A172 (cell line): Measurements from ENCODE around the gene MST1R. TPM values are rescaled to one million over a fixed set of nuclear protein-coding genes. Genes with fewer than 3 reads are reported as not detected.
"Not testable (repeated sequence)": the region's sequence is repeated elsewhere in the genome, so short reads cannot be mapped to it uniquely, and the experiment has no call there.

Experiments
- DNase-seq: peaks from one replicate; pipeline ENCODE4 v3.0.0-alpha.2; 2015; ENCODE audit warnings: low spot score
- total RNA-seq: library from RNA; depleted of rRNA; stranded (reverse); fragments of >200 nt; shearing (Covaris generic); gene quantifications from 2 replicates; pipeline ENCODE4 v1.2.3, GENCODE V29; 2014; rRNA removed

The MST1R gene
- 1.1 and 1.9 TPM in 2 replicates for total RNA-seq

GRCh38 chr3:49903451-49904424 is at the start of gene MST1R:
TSS of gene MST1R (minus strand) at chr3:49903873. CDS start at chr3:49903609, 264 bp downstream.
- no peak for DNase-seq

GRCh38 chr3:49952924-49953323 is 49.3 kb upstream of the MST1R start:
- no peak for DNase-seq

GRCh38 chr3:49942651-49943050 is 39.0 kb upstream of the MST1R start:
- no peak for DNase-seq

GRCh38 chr3:49940667-49941249 is 37.1 kb upstream of the MST1R start:
- no peak for DNase-seq

DNA sequence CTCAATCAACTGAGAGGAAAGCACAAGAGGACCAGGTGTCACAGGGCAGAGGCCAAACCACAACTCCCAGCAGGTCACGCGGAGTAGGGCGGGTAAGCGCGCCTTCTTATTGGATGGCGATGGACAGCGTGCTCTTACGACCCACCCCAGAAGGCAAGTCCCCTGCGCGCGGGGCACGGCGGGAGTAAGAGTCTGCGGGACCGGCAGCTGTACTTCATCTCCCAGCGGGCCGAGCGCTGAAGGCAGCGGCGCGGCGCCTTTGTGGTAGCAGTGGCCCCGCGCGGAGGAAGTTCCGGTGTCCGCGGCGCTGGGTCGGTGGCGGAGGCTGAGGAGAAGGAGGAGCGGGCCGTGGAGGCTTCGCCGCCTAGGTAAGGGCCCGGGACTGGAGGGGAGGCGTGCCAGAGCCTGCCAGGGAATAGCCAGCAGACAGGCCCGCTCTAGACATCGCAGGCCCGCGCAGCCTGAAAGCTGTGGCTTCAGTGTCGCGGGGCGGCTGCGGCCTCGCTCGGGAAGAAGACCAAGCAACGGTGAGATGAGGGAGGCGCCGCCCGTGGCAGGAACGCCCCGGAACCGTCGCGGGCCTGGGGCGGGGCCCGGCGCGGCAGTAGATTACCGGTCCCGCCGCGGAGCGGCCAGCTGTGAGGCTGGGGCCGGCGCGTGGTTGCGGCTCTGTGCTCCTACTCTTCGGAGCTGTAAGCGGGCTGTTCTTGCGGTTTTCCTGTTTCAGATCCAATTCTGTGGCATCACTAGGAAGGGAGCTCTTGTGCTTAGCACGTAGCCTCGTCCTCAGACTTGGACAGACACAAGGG is 36.4 kb upstream of the MST1R start, which contains the start of gene RBM6:
TSS of gene RBM6 (plus strand) at position 293 of the 809 bp plus-strand sequence. CDS start 22,492 bp downstream, outside the sequence.
- DNase-seq = peak; percentile 96

DNA sequence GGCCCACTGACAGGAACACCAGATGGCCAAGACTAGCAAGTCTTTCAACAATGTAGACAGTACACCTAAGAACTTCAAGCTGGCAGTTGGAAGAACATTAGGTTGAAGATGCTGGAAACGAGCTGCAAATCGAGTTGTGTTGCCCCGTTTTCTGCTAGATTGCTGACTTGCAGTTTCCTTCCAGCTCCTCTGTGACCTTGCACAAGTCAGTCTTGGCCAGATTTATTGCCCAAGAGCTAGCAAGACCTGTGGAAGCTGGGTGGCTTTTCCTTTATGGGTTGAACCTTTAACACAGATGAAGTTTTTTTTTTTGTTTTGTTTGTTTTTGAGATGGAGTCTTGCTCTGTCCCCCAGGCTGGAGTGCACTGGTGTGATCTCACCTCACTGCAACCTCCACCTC is 33.4 kb upstream of the MST1R start:
- no peak for DNase-seq

DNA sequence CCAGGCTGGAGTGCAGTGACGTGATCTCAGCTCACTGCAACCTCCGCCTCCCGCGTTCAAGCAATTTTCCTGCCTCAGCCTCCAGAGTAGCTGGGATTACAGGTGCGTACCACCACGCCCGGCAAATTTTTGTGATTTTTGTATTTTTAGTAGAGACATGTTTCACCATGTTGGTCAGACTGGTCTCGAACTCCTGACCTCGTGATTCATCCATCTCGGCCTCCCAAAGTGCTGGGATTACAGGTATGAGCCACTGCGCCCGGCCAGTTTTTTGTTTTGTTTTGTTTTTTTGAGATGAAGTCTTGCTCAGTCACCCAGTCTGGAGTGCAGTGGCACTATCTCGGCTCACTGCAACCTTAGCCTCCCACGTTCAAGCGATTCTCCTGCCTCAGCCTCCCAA is 28.6 kb upstream of the MST1R start:
- not testable (repeated sequence) for DNase-seq

GRCh38 chr3:49930922-49931321 is 27.2 kb upstream of the MST1R start:
- peak; percentile 25 for DNase-seq

DNA sequence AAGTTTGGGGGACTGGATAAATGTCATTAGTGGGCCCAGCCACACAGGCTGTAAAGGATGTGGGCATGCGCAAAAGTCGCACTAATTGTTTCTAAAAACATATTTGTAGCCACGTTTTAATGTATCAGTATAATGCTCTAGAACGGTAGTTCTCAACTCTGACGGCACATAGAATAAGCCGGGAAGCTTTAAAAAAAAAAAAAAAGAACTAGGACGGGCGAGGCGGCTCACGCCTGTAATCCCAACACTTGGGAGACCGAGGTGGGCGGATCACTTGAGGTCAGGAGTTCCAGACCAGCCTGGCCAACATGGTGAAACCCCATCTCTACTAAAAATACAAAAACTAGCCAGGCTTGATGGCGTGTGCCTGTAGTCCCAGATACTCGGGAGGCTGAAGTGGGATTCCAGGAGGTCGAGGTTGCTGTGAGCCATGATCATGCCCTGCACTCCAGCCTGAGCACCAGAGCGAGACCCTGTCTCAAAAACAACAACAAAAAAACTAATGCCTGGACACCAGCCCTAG is 26.6 kb upstream of the MST1R start:
- no peak for DNase-seq

DNA sequence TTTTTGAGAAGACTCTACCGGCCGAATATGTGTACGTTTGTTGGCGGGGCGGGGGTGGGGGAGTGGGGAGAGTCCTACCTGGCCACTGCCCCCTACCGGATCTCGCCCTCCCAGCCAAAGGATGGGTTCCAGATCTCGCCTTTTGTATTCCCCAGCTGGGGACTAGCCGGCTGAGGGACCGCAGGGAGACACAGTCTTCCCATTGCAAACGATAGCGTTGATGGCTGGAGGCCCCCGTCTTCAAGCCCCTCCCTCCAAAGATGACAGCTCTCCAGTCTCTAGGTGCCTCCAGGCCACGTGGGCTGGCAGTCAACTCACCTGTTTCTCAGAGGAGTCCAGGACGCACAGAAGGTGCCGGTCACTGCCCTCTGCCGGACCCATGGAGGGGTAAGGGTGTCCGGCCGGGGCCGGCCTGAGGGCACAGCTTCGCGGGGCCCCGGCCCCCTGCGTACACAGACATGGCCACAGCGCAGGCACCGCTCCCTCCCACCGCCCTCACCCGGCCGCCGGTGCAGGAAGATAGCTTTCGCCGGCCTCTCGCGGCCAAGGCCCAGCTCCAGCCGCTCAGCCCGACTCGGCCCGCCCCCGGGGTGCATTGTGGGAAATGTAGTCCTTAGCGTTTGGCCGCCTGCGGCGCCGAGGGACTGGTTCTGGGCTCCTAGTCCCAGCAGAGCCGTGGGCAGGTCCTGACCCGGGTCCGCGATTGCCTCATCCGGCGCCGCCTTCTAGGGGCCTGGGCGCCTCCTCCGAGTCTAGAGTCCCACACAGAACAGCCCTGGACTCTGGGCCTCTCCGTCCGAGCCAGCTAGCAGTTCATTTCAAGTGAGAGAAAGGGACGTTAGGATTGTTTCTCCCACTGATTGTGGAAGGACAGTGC is 25.9 kb upstream of the MST1R start, which contains the start of gene MON1A:
TSS of gene MON1A (minus strand) at position 521 of the 877 bp plus-strand sequence. CDS start 16,465 bp downstream, outside the sequence.
- peak; percentile 71 for DNase-seq

- no peak for DNase-seq
Measured at GRCh38 chr3:49928481-49929017, 24.9 kb upstream of the MST1R start.

- DNase-seq = no peak
Measured at GRCh38 chr3:49927798-49928197, 24.1 kb upstream of the MST1R start.

GRCh38 chr3:49926117-49926728 is 22.6 kb upstream of the MST1R start:
- DNase-seq = no peak

DNA sequence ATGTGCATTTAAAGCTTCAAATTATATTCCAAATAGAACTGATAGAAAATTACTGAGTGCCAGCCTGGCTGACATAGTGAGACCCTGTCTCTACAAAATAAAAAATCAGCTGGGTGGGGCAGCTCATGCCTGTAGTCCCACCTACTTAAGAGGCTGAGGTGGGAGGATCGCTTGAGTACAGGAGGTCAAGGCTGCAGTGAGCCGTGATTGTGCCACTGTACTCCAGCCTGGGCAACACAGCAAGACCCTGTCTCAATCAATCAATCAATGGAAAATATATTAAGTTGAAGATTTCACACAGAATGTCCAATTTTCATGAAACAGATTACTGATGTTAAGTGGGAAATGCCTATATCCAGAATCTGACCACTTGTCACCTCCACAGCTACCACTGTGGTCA is 21.8 kb upstream of the MST1R start:
- DNase-seq = no peak

GRCh38 chr3:49924683-49925082 is 21.0 kb upstream of the MST1R start:
- DNase-seq = peak; percentile 60

DNA sequence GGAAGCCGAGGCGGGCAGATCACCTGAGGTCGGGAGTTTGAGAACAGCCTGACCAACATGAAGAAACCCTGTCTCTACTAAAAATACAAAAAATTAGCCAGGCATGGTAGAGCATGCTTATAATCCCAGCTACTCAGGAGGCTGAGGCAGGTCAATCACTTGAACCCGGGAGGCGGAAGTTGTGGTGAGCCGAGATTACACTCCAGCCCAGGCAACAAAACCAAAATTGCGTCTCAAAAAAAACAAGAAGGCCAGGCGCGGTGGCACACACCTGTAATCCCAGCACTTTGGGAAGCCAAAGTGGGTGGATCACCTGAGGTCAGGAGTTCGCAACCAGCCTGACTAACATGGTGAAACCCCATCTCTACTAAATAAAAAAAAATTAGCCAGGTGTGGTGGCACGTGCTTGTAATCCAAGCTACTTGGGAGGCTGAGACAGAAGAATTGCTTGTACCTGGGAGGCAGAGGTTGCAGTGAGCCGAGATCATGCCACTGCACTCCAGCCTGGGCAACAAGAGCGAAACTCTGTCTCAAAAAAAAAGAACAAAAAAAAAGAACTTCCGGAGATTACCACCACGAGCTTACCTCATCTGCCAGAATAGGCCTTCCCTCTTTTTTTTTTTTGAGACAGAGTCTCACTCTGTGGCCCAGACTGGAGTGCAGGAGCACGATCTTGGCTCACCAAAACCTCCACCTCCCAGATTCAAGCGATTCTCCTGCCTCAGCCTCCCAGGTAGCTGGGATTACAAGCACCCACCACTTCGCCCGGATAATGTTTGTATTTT is 14.3 kb upstream of the MST1R start:
- not testable (repeated sequence) for DNase-seq

DNA sequence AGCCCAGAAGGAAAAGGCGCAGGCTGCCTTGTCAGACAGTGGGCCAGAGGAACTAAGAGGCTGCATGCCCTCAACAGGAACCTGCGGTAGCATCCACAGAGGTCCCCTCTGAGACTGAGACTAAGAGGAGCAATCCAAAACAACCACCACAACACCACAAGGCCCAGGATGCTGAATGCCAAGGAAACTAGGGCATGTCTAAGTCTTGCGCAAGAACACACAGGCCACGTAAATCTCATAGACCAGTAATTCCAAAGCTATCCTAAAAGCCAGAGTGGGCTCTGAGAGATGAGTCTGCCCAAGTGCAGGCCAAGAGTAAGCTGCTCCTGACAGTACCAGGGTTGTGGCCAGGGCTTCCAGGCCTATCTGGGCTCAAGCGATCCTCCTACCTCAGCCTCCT is 13.0 kb upstream of the MST1R start:
- no peak for DNase-seq

DNA sequence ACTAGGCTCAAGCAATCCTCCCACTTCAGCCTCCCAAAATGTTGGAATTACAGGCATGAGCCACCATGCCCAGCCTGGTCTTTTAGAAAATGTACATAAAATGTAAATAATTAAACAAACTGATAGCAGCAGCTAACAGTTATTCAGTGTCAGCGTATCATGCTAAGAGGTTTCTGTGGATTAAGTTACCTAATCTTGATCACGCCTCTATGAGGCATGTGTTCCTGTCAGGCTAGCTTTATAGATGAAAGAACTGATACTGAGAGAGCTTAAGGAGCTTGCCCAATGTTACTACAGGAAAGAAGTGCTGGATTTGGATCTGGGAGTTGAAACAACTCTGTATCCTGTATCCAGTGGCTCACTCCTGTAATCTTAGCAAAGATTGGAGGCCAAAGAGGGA is 11.2 kb upstream of the MST1R start:
- DNase-seq = no peak

- DNase-seq = no peak
Measured at GRCh38 chr3:49912881-49913281, 9.2 kb upstream of the MST1R start.
